Measurements from ENCODE around the gene SRSF9. TPM values are rescaled to one million over a fixed set of nuclear protein-coding genes. Genes with fewer than 3 reads are reported as not detected.

Gene SRSF9
- total RNA-seq, 1 donor from 2014 or later, result 311 TPM

- no peak for DNase-seq (ENCODE audit: low read depth, low spot score)
Observed at GRCh38 chr12:120413901-120414695, 55.5 kb downstream of the SRSF9 start.

DNA sequence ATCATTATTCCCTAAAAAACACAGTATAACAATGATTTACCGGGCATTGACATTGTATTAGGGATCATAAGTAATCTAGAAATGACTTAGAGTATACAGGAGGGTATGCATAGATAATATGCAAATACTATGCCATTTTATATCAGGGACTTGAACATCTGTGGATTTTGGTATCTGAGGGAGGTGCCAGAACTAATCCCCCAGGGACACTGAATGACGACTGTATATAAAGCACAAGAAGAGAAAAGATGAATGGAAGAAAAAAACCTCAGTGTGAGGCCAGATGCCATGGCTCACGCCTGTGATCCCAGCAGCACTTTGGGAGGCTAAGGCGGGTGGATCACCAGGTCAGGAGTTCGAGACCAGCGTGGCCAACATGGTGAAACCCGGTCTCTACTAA lies 57.1 kb downstream of the SRSF9 start:
- DNase-seq (ENCODE audit: low read depth, low spot score), result no peak

Other genes with a start within 250 kb of the SRSF9 start
- 64.1 and 64.8 TPM in 2 replicates for gene PXN, start 204.0 kb downstream of the SRSF9 start, total RNA-seq
- gene RNU4-2, start 177.8 kb downstream of the SRSF9 start, total RNA-seq, result under 0.01 TPM in 2 replicates
- under 0.01 TPM in 1 of 2 replicates, not detected in the other for gene RNU4-1, start 176.5 kb downstream of the SRSF9 start, total RNA-seq
- gene SIRT4, start 167.4 kb downstream of the SRSF9 start, total RNA-seq, result 1.1 and 1.4 TPM in 2 replicates
- not detected in 2 replicates for gene PLA2G1B, start 142.0 kb downstream of the SRSF9 start, total RNA-seq
- not detected in 2 replicates for gene MSI1, start 100.6 kb downstream of the SRSF9 start, total RNA-seq
- gene COX6A1, start 31.6 kb downstream of the SRSF9 start, total RNA-seq, result 293 and 438 TPM in 2 replicates
- gene TRIAP1, start 23.4 kb downstream of the SRSF9 start, total RNA-seq, result 44.2 and 52.0 TPM in 2 replicates
- gene GATC, start 23.3 kb downstream of the SRSF9 start, total RNA-seq, result 24.7 and 28.5 TPM in 2 replicates
- 335 and 441 TPM in 2 replicates for gene DYNLL1, start 26.4 kb upstream of the SRSF9 start, total RNA-seq
- gene COQ5, start 59.4 kb upstream of the SRSF9 start, total RNA-seq, result 33.6 and 40.8 TPM in 2 replicates
- 108 and 127 TPM in 2 replicates for gene RNF10, start 64.6 kb upstream of the SRSF9 start, total RNA-seq
- gene POP5, start 111.7 kb upstream of the SRSF9 start, total RNA-seq, result 28.5 and 48.4 TPM in 2 replicates
- not detected in 2 replicates for gene CABP1, start 170.9 kb upstream of the SRSF9 start, total RNA-seq
- 57.8 and 98.9 TPM in 2 replicates for gene MLEC, start 217.4 kb upstream of the SRSF9 start, total RNA-seq
- 26.1 and 29.1 TPM in 2 replicates for gene UNC119B, start 240.7 kb upstream of the SRSF9 start, total RNA-seq

All from pulmonary artery endothelial cell (primary cell).